ENCODE data around the gene TRPM2. TPM values are rescaled to one million over a fixed set of nuclear protein-coding genes. Genes with fewer than 3 reads are reported as not detected.

The TRPM2 gene
- total RNA-seq, 1 experiment from 2014 or later: 28.1 TPM

DNA sequence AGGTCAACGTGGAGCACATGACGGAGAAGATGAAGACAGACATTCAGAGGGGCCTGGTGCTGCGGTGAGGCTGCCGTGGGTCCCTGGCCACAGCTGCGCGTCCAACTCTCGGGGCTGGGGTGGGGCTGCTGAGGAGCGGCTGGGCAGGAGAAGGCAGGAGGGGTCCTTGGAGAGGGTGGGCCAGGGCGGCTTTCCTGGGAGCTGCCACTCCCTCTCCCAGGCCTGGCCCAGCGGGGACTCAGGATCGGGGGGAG is 28.6 kb upstream of the TRPM2 start:
- no peaks in the 10 kb centered on the region for H3K4me1 ChIP-seq (ENCODE audit: control insufficient read depth in 1 of 2, insufficient read depth in 2 of 2, low read length in 2 of 2)
- intact Hi-C loops (cut with micrococcal nuclease): no loop called here
- ATAC-seq (no peak), DNase-seq (ENCODE audit: low read depth, low spot score) (no peak)
- no peaks in the 10 kb centered on the region for H3K9me3 ChIP-seq (ENCODE audit: control insufficient read depth in 1 of 2, insufficient read depth in 1 of 2, low read depth in 1 of 2, low read length in 2 of 2)
- H3K9me2 ChIP-seq (ENCODE audit: insufficient read depth): no peaks in the 10 kb centered on the region
- no peaks in the 10 kb centered on the region for H3K27me3 ChIP-seq (ENCODE audit: insufficient read depth, low read length)
- ChIA-PET POLR2A (interaction anchor here (0.6 kb wide), 1 partner anchor 14 kb away, joined by 5 read pairs; the partner anchor contains the start of gene CFAP410), RAD21 (ENCODE audit: low non-redundant PET in 1 of 2, low total read pairs in 2 of 2, uncharacterized antibody in 2 of 2, unreplicated experiment in 2 of 2) (interaction anchor here in 1 of 2 experiments (0.6 kb wide), 1 partner anchor 8 kb away, joined by 3 read pairs; no protein-coding TSS in a partner anchor), CTCF (no interaction called here)
- no peak overlapping the region for H2AFZ ChIP-seq (ENCODE audit: low read depth, low read length, poor library complexity, severe bottlenecking)
- no TSS peak for BruUV-seq (replicated peaks)
- no peak overlapping the region for H3K9ac ChIP-seq (ENCODE audit: low read length)
- no peaks in the 10 kb centered on the region for H3K79me2 ChIP-seq (ENCODE audit: insufficient read depth, low read length)
- no peak overlapping the region for H3K4me3 ChIP-seq (replicated peaks in 1 of 2; ENCODE audit: low read depth in 1 of 2, low read length in 2 of 2)
- H3K27ac ChIP-seq (ENCODE audit: low read depth, low read length): no peak overlapping the region
- no peak for TF ChIP-seq SP1 (IDR thresholded peaks at IDR 0.05; ENCODE audit: low read depth)
- TF ChIP-seq RAD21 (IDR thresholded peaks at IDR 0.05; ENCODE audit: low read depth): no peak
- TF ChIP-seq POLR2AphosphoS5 (IDR thresholded peaks at IDR 0.05; ENCODE audit: low read depth, low read length): no peak
- TF ChIP-seq, protein P1, sequence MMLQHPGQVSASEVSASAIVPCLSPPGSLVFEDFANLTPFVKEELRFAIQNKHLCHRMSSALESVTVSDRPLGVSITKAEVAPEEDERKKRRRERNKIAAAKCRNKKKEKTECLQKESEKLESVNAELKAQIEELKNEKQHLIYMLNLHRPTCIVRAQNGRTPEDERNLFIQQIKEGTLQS (IDR thresholded peaks at IDR 0.05): no peak
- TF ChIP-seq CBX3 (IDR thresholded peaks at IDR 0.05; ENCODE audit: low read depth): no peak
- TF ChIP-seq, protein P2, sequence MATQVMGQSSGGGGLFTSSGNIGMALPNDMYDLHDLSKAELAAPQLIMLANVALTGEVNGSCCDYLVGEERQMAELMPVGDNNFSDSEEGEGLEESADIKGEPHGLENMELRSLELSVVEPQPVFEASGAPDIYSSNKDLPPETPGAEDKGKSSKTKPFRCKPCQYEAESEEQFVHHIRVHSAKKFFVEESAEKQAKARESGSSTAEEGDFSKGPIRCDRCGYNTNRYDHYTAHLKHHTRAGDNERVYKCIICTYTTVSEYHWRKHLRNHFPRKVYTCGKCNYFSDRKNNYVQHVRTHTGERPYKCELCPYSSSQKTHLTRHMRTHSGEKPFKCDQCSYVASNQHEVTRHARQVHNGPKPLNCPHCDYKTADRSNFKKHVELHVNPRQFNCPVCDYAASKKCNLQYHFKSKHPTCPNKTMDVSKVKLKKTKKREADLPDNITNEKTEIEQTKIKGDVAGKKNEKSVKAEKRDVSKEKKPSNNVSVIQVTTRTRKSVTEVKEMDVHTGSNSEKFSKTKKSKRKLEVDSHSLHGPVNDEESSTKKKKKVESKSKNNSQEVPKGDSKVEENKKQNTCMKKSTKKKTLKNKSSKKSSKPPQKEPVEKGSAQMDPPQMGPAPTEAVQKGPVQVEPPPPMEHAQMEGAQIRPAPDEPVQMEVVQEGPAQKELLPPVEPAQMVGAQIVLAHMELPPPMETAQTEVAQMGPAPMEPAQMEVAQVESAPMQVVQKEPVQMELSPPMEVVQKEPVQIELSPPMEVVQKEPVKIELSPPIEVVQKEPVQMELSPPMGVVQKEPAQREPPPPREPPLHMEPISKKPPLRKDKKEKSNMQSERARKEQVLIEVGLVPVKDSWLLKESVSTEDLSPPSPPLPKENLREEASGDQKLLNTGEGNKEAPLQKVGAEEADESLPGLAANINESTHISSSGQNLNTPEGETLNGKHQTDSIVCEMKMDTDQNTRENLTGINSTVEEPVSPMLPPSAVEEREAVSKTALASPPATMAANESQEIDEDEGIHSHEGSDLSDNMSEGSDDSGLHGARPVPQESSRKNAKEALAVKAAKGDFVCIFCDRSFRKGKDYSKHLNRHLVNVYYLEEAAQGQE (IDR thresholded peaks at IDR 0.05; ENCODE audit: low read depth): no peak
- TF ChIP-seq JUND (IDR thresholded peaks at IDR 0.05): no peak
- no peak for TF ChIP-seq YY1 (IDR thresholded peaks at IDR 0.05; ENCODE audit: extremely low read depth, insufficient replicate concordance, low read depth, low read length)
- TF ChIP-seq FOSL1 (IDR thresholded peaks at IDR 0.05; ENCODE audit: low read depth): no peak
- no peak for TF ChIP-seq ZNF274 (IDR thresholded peaks at IDR 0.05; ENCODE audit: low read depth, low read length)
- TF ChIP-seq EZH2 (IDR thresholded peaks at IDR 0.05): no peak
- TF ChIP-seq SIN3A (IDR thresholded peaks at IDR 0.05; ENCODE audit: low read depth): no peak
- TF ChIP-seq POLR2A (IDR thresholded peaks at IDR 0.05; ENCODE audit: borderline replicate concordance, extremely low read depth, insufficient read depth, insufficient read length): no peak
- TF ChIP-seq, protein P3, sequence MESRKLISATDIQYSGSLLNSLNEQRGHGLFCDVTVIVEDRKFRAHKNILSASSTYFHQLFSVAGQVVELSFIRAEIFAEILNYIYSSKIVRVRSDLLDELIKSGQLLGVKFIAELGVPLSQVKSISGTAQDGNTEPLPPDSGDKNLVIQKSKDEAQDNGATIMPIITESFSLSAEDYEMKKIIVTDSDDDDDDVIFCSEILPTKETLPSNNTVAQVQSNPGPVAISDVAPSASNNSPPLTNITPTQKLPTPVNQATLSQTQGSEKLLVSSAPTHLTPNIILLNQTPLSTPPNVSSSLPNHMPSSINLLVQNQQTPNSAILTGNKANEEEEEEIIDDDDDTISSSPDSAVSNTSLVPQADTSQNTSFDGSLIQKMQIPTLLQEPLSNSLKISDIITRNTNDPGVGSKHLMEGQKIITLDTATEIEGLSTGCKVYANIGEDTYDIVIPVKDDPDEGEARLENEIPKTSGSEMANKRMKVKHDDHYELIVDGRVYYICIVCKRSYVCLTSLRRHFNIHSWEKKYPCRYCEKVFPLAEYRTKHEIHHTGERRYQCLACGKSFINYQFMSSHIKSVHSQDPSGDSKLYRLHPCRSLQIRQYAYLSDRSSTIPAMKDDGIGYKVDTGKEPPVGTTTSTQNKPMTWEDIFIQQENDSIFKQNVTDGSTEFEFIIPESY (IDR thresholded peaks at IDR 0.05; ENCODE audit: extremely low read depth, insufficient replicate concordance, low read length): no peak
- no peak for TF ChIP-seq EZH2phosphoT487 (IDR thresholded peaks at IDR 0.05; ENCODE audit: borderline replicate concordance)
- TF ChIP-seq CEBPB (IDR thresholded peaks at IDR 0.05; ENCODE audit: low read depth): no peak
- TF ChIP-seq SRF (IDR thresholded peaks at IDR 0.05; ENCODE audit: low read depth): no peak
- TF ChIP-seq ZFX (IDR thresholded peaks at IDR 0.05): no peak
- TF ChIP-seq, protein P4, sequence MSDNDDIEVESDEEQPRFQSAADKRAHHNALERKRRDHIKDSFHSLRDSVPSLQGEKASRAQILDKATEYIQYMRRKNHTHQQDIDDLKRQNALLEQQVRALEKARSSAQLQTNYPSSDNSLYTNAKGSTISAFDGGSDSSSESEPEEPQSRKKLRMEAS (IDR thresholded peaks at IDR 0.05): no peak
- H3K36me3 ChIP-seq (ENCODE audit: control insufficient read depth in 1 of 2, insufficient read depth in 2 of 2, low read length in 2 of 2): no peaks in the 10 kb centered on the region; a peak in 1 of 4 replicates
- no peak overlapping the region for H3K4me2 ChIP-seq (ENCODE audit: low read length)
- no peaks in the 10 kb centered on the region for H4K20me1 ChIP-seq (ENCODE audit: insufficient read depth)
